Testis (tissue), 3 donors: Measurements from ENCODE around the gene ADK. TPM values are rescaled to one million over a fixed set of nuclear protein-coding genes. Genes with fewer than 3 reads are reported as not detected.
"Not testable (repeated sequence)": the region's sequence is repeated elsewhere in the genome, so short reads cannot be mapped to it uniquely, and the experiment has no call there.

ENCODE experiments used
- DNase-seq: peaks from one replicate; pipeline ENCODE4 v3.0.0-alpha.2; 2019
- H3K27ac ChIP-seq, 2 donors: fragments of 200-600 bp; sonication (generic); one replicate each; pipeline ENCODE4 v1.5.1; 2019
- H3K27me3 ChIP-seq: fragments of 200-600 bp; sonication (generic); one replicate; pipeline ENCODE4 v1.5.1; 2019
- H3K36me3 ChIP-seq: fragments of 200-600 bp; sonication (generic); one replicate; pipeline ENCODE4 v1.5.1; 2017; ENCODE audit warnings: low read depth; ENCODE audit errors: missing control alignments
- H3K4me1 ChIP-seq: fragments of 200-600 bp; sonication (generic); one replicate; pipeline ENCODE4 v1.5.1; 2019
- H3K4me3 ChIP-seq, 2 donors: fragments of 200-600 bp; sonication (generic); one replicate each; pipeline ENCODE4 v1.5.1; 2017 to 2019
- H3K9me3 ChIP-seq: fragments of 200-600 bp; sonication (generic); one replicate; pipeline ENCODE4 v1.5.1; 2017
- CTCF ChIP-seq, 3 experiments: fragments of 450-650 bp in 2 of 3; fragments of 200-600 bp in 1 of 3; sonication (generic) in 1 of 3; IDR thresholded peaks; one replicate each; pipeline ENCODE4 v1.5.1; 2016 to 2019; ENCODE audit warnings: antibody characterized with exemption in 3 of 3, mild to moderate bottlenecking in 2 of 3, moderate library complexity in 1 of 3
- POLR2A ChIP-seq: fragments of 450-650 bp; IDR thresholded peaks from one replicate; pipeline ENCODE4 v1.6.1; 2017; ENCODE audit warnings: antibody characterized with exemption, mild to moderate bottlenecking, moderate library complexity
- WGBS, 2 donors: methylation state at CpG; one replicate each; pipeline ENCODE4 v1.1.5; 2018; 5-methylcytosine and 5-hydroxymethylcytosine counted together
- intact Hi-C: fragments of 100-400 bp; cut with DNase I; formaldehyde crosslinking; loops from one replicate; pipeline ENCODE4 v1.15.1; 2023; ENCODE audit warnings: low total_unique reads
- polyA plus RNA-seq: library from polyadenylated mRNA; stranded (reverse); fragments of 350-450 nt; fragmentation: Illumina TruSeq; extraction: RNeasy Lipid Tissue Mini Kit (QIAGEN cat#74804); gene quantifications from one replicate; pipeline ENCODE4 v1.2.3, GENCODE V29; 2014; ENCODE audit warnings: low read depth, low replicate concordance; ENCODE audit not compliant: insufficient read depth
- total RNA-seq, 2 donors: library from RNA; depleted of rRNA; stranded (reverse); fragments of >200 nt; gene quantifications; one replicate each; pipeline ENCODE4 v1.2.3, GENCODE V29; 2016

The ADK gene
- total and polyA plus RNA-seq, 3 donors from 2014 or later: 23.3 to 61.8 (median 55.3) TPM

DNA sequence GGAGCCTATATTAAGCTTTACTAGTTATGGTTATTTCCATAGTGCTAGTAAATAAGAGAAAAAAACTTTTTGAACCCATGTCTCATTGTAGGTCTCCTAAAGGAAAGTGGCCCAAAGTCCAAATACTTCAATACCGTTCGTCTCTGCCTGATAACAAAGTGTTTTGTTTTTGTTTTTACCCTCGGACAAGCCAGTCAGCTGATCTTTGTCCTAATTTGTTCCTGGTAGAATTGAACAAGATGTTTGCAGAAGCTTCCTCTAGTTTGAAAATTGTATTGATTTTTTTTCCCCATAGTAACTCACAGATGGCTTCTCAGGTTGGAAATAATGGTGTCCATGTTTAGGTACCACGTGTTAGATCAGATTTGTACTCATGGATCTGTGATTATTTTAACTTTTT, 339.5 kb downstream of the ADK start:
- peaks cover 7% of the 10 kb centered on the region for H3K4me1 ChIP-seq
- WGBS, 2 donors: 56 to 69% methylated on average over 4 of the region's 4 CpGs
- H3K9me3 ChIP-seq: no peaks in the 10 kb centered on the region
- intact Hi-C loops: no loop called here
- no peak overlapping the region for H3K27ac ChIP-seq
- no peaks in the 10 kb centered on the region for H3K36me3 ChIP-seq
- H3K4me3 ChIP-seq: no peak overlapping the region
- H3K27me3 ChIP-seq: no peaks in the 10 kb centered on the region
- TF ChIP-seq CTCF (IDR thresholded peaks at IDR 0.05) (no peak), POLR2A (no peak)
- no peak for DNase-seq

GRCh38 chr10:74491014-74491413, 340.0 kb downstream of the ADK start:
- H3K27me3 ChIP-seq: no peaks in the 10 kb centered on the region
- H3K4me1 ChIP-seq: peaks cover 7% of the 10 kb centered on the region
- TF ChIP-seq CTCF (IDR thresholded peaks at IDR 0.05) (no peak), POLR2A (no peak)
- DNase-seq: no peak
- WGBS, 2 donors: 97% methylated on average over 4 of the region's 4 CpGs
- no peak overlapping the region for H3K4me3 ChIP-seq
- H3K27ac ChIP-seq: no peak overlapping the region
- no peaks in the 10 kb centered on the region for H3K9me3 ChIP-seq
- intact Hi-C loops: no loop called here
- H3K36me3 ChIP-seq: no peaks in the 10 kb centered on the region

DNA sequence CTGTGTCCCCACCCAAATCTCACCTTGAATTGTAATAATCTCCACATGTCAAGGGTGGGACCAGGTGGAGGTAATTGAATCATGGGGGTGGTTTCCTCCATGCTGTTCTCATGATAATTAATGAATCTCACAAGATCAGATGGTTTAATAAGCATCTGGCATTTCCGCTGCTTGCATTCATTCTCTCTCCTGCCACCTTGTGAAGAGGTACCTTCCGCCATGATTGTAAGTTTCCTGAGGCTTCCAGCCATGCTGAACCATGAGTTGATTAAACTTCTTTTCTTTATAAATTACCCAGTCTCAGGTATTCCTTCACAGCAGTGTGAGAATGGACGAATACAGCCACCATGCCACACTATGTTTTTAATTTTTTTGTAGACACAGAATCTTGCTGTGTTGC, 345.3 kb downstream of the ADK start:
- WGBS, 2 donors: 91 to 94% methylated on average over 3 of the region's 3 CpGs
- DNase-seq, intact Hi-C loops, H3K27me3 ChIP-seq, H3K36me3 ChIP-seq, H3K4me1 ChIP-seq, H3K27ac ChIP-seq, H3K4me3 ChIP-seq, H3K9me3 ChIP-seq: not testable (repeated sequence)

GRCh38 chr10:74498664-74499063, 347.6 kb downstream of the ADK start:
- H3K4me3 ChIP-seq, DNase-seq, H3K27me3 ChIP-seq, intact Hi-C loops, H3K9me3 ChIP-seq, H3K36me3 ChIP-seq, H3K4me1 ChIP-seq, H3K27ac ChIP-seq: not testable (repeated sequence)

DNA sequence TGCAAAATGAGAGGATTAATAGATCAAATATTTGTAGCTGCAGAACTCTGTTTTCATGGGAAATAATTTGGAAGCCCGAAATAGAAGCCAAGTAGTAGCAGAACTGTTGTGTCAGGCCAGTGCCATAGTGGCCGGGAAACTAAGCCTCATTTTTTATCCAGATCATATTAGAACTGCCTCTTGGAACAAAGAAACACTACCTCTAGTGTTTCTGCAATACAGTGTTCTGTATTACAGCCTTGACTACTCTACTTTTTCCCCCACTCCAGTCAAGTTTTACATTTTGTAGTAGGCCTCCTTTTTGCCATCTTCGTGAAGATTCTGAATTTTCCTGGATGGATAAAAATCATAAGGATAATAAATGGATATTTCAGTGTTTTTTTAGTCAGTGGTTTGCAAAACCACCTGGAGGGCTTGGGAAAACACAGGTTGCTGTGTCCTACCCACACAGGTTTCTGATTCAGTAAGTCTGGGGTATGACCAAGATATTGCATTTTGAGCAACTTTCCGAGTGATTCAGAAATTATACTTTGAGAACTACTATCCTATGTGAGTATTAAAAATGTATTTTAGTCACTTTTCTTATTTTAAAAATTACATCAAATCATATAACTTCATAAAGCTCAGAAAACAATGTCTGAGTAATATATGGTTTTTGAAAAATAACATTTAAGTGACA, 349.1 kb downstream of the ADK start:
- Histone ChIP-seq H3K4me1 (peaks cover 6% of the 10 kb centered on the region), H3K4me3 (no peak overlapping the region), H3K9me3 (no peaks in the 10 kb centered on the region), H3K36me3 (no peaks in the 10 kb centered on the region), H3K27me3 (no peaks in the 10 kb centered on the region), H3K27ac (no peak overlapping the region)
- WGBS, 2 donors: 82 to 87% methylated on average over 4 of the region's 4 CpGs
- TF ChIP-seq POLR2A: no peak
- TF ChIP-seq CTCF (IDR thresholded peaks at IDR 0.05): no peak
- intact Hi-C loops: no loop called here
- no peak for DNase-seq

DNA sequence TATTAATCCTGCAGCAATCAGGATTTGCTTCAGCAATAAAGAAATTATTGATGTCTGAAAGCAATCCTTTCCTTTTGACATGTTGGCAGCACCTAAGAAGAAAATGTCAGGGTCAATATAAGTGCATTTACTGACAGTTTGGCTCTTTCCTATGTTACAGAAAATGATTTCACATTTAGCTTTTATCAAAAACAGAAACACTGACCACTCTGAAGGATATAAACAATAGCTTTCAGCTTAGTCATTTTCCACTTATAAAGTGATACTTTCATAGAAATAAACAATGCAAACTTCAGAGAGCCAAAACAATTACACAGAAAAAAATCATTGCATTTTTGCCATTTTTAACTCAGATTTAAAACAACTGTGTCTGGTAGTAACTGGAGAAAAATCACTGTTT, 349.8 kb downstream of the ADK start:
- H3K27me3 ChIP-seq: no peaks in the 10 kb centered on the region
- H3K27ac ChIP-seq: no peak overlapping the region
- H3K4me1 ChIP-seq: peaks cover 6% of the 10 kb centered on the region
- intact Hi-C loops: no loop called here
- TF ChIP-seq POLR2A (no peak), CTCF (IDR thresholded peaks at IDR 0.05) (no peak)
- no peaks in the 10 kb centered on the region for H3K9me3 ChIP-seq
- no peak for DNase-seq
- no peaks in the 10 kb centered on the region for H3K36me3 ChIP-seq
- H3K4me3 ChIP-seq: no peak overlapping the region
